ENCODE data around the gene KIF17.

The KIF17 gene

DNA sequence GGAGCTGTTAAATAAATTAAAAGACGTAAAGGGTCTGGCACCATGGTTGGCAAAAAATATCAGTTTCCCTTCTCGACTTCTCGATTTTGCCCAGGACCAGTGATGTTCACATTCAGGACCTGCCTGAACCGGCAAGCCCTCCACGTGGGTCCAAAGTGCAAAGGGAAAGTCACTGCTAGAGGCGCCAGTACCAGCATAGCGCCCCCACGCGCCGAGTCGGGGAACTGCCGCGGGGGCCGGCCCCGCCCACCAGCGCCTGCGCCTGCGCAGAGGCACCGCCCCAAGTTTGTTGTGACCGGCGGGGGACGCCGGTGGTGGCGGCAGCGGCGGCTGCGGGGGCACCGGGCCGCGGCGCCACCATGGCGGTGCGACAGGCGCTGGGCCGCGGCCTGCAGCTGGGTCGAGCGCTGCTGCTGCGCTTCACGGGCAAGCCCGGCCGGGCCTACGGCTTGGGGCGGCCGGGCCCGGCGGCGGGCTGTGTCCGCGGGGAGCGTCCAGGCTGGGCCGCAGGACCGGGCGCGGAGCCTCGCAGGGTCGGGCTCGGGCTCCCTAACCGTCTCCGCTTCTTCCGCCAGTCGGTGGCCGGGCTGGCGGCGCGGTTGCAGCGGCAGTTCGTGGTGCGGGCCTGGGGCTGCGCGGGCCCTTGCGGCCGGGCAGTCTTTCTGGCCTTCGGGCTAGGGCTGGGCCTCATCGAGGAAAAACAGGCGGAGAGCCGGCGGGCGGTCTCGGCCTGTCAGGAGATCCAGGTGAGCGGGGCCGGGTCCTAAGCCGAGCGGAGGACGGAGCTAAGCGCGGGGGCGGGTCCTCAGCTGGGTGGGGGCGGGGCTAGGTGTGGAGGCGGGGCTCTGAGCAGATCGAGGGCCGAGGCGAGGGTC, 84.4 kb downstream of the KIF17 start, which contains the start of gene PINK1:
PINK1 (plus strand) TSS at position 269 of the 875 bp plus-strand sequence; CDS start at position 360, 91 bp downstream.
- peaks cover 4% of the 10 kb centered on the region for H3K27me3 Mint-ChIP-seq (ENCODE audit: low read depth)
- H3K36me3 Mint-ChIP-seq (ENCODE audit: low read depth), result no peaks in the 10 kb centered on the region
- peak within 1 kb of the TSS; percentile 81 for H3K4me3 Mint-ChIP-seq
- H3K4me1 Mint-ChIP-seq (ENCODE audit: low read depth), result peaks cover 9% of the 10 kb centered on the region
- peak within 1 kb of the TSS; percentile 36 for H3K27ac Mint-ChIP-seq
- H3K9me3 Mint-ChIP-seq, result no peaks in the 10 kb centered on the region

DNA sequence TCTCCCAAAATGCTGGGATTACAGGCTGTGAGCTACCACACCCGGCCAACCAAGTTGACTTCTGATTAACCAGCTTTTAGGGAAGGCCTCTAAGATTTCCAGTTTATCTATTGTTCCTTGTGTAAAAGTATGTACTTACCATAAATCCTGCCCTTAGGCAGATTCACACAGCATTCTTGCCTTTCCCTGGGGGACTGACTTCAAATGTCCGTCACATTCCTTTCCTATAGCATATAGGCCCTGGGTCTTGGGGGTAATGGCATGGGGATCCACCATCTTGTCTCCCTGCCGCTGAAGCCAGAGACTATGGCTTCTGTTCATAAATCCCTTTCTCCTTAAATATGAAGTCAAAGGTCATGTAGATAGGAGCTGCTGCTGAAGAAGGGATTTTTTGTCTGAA, 85.4 kb downstream of the KIF17 start:
- Mint-ChIP-seq H3K27me3 (ENCODE audit: low read depth) (peaks cover 4% of the 10 kb centered on the region), H3K4me3 (peak overlapping the region; percentile 70), H3K4me1 (ENCODE audit: low read depth) (peaks cover 9% of the 10 kb centered on the region), H3K27ac (no peak overlapping the region), H3K36me3 (ENCODE audit: low read depth) (no peaks in the 10 kb centered on the region), H3K9me3 (no peaks in the 10 kb centered on the region)

DNA sequence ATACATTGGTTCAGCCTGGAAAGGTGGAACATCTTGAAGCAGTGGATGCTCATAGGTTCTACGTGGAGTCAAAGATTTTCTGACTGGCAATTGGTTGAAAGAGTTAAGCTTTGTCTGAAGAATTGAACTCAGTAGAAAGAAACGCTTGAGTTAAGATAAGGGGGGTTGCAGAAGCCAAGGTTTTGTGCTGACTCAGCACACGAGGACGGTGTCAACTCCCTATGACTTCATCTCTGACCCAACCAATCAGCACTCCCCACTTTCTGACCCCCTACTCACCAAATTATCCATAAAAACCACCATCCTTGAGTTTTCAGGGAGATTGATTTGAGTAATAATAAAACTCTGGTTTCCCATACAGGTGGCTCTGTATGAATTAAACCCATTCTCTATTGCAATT, 87.1 kb downstream of the KIF17 start:
- H3K4me1 Mint-ChIP-seq (ENCODE audit: low read depth), result peaks cover 9% of the 10 kb centered on the region
- no peak overlapping the region for H3K4me3 Mint-ChIP-seq
- no peaks in the 10 kb centered on the region for H3K9me3 Mint-ChIP-seq
- H3K27ac Mint-ChIP-seq, result no peak overlapping the region
- H3K27me3 Mint-ChIP-seq (ENCODE audit: low read depth), result peaks cover 6% of the 10 kb centered on the region
- H3K36me3 Mint-ChIP-seq (ENCODE audit: low read depth), result no peaks in the 10 kb centered on the region

DNA sequence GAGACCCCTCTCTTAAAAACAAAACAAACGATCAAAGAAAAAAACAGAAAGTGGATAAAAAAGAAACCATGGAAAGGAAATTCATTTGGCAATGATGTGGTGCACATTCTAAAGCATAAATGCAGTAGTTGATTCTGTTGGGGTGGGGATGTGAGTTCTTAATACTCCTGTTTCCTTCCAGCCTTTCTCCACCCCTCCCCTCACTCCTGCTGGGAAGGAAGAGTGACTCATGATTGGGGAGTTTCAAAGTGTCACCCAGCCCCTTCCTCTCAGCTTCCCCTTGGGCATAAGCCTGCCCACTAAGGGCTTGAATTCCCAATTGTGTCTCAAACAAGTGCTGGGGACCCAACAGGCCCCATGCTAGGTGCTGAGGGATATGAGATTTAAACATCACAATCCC, 91.3 kb downstream of the KIF17 start:
- Mint-ChIP-seq H3K27ac (no peak overlapping the region), H3K4me3 (no peak overlapping the region), H3K27me3 (ENCODE audit: low read depth) (peaks cover 8% of the 10 kb centered on the region), H3K4me1 (ENCODE audit: low read depth) (no peaks in the 10 kb centered on the region), H3K36me3 (ENCODE audit: low read depth) (no peaks in the 10 kb centered on the region), H3K9me3 (no peaks in the 10 kb centered on the region)

DNA sequence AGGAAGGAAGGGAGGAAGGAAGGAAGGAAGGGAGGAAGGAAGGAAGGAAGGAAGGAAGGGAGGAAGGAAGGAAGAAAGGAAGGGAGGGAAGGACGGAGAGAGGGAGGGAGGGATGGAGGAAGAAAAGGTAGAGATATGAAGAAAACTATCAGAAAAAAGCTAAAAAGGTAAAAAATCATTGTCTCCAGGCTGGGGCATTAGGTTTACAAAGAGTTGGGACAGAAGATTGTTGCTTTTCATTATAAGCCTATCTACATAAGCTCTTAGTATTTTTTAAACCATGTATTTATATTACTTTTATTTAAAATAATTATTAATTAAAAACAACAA, 91.7 kb downstream of the KIF17 start:
- Mint-ChIP-seq H3K27me3 (ENCODE audit: low read depth) (peaks cover 8% of the 10 kb centered on the region), H3K9me3 (no peaks in the 10 kb centered on the region), H3K27ac (no peak overlapping the region), H3K4me1 (ENCODE audit: low read depth) (no peaks in the 10 kb centered on the region), H3K4me3 (no peak overlapping the region), H3K36me3 (ENCODE audit: low read depth) (no peaks in the 10 kb centered on the region)

DNA sequence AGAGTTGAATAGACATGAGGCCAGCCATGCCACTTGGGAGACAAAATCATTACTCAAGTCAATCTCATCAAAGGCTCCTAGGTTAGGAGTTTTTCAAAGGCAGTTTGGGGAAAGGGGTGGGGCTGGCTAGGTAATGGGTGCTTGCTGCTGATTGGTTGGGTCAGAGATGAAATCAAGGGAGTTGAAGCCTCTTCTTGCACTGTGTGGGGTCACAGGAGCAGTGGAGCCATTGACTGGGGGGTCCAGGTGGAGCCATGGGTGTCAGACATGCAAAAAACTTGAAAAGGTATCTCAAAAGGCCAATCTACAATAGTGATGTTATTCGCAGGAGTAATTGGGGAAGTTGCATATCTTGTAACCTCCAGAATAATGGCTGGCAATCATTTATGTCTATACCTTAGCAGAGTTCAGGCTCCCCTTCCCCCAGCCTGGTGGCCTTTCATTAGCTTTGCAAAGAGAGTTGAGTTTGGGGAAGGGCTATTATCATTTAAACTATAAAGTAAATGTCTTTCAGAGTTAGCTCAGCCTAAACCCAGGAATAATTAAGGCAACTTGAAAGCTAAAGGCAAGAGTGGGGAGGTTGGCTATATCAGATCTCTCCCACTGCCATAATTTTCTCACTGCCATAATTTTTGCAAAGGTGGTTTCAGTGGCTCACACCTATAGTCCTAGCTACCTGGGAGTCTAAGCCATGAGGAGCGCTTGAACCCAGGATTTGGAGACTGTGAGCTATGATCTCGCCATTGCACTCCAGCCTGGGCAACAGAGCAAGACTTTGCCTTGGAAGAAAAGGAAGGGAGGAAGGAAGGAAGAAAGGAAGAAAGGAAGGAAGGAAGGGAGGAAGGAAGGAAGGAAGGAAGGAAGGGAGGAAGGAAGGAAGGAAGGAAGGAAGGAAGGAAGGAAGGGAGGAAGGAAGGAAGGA, 92.4 kb downstream of the KIF17 start:
- H3K36me3 Mint-ChIP-seq (ENCODE audit: low read depth), result no peaks in the 10 kb centered on the region
- H3K9me3 Mint-ChIP-seq, result no peaks in the 10 kb centered on the region
- H3K27me3 Mint-ChIP-seq (ENCODE audit: low read depth), result peaks cover 8% of the 10 kb centered on the region
- H3K4me3 Mint-ChIP-seq, result no peak overlapping the region
- H3K4me1 Mint-ChIP-seq (ENCODE audit: low read depth), result no peaks in the 10 kb centered on the region
- H3K27ac Mint-ChIP-seq, result no peak overlapping the region

DNA sequence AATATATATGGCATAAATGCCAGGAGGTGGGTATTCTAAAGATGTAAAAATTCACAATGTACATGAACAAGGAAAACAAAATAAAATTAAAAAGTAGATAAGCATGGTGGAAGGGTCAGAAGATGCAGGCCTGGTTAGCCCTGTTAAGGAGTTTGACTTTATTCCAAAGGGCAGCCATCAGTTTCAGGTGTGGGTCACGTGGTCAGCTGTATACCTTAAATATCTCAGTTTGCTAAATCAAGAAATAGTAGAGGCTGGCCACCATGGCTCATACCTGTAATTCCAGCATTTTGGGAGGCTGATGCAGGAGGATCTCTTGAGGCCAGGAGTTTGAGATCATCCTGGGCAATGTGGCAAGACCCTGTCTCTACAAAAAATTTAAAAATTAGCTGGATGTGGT, 93.1 kb downstream of the KIF17 start:
- no peak overlapping the region for H3K4me3 Mint-ChIP-seq
- H3K9me3 Mint-ChIP-seq, result no peaks in the 10 kb centered on the region
- no peaks in the 10 kb centered on the region for H3K4me1 Mint-ChIP-seq (ENCODE audit: low read depth)
- peaks cover 8% of the 10 kb centered on the region for H3K27me3 Mint-ChIP-seq (ENCODE audit: low read depth)
- H3K27ac Mint-ChIP-seq, result no peak overlapping the region
- H3K36me3 Mint-ChIP-seq (ENCODE audit: low read depth), result no peaks in the 10 kb centered on the region

DNA sequence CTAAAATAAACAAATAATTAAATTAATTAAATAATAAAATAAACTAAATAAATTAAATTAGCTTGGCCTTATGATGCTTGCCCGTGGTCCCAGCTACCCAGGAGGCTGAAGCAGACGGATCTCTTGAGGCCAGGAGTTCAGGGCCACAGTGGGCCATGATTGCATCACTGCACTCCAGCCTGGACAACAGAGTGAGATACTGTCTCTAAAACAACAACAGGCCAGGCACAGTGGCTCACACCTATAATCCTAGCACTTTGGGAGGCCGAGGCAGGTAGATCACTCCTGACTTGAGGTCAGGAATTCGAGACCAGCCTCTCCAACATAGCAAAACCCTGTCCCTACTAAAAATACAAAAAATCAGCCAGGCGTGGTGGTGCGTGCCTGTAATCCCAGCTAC, 96.8 kb downstream of the KIF17 start:
- H3K36me3 Mint-ChIP-seq (ENCODE audit: low read depth), result no peaks in the 10 kb centered on the region
- peaks cover 4% of the 10 kb centered on the region for H3K27me3 Mint-ChIP-seq (ENCODE audit: low read depth)
- H3K4me1 Mint-ChIP-seq (ENCODE audit: low read depth), result no peaks in the 10 kb centered on the region
- no peak overlapping the region for H3K27ac Mint-ChIP-seq
- no peaks in the 10 kb centered on the region for H3K9me3 Mint-ChIP-seq
- no peak overlapping the region for H3K4me3 Mint-ChIP-seq

DNA sequence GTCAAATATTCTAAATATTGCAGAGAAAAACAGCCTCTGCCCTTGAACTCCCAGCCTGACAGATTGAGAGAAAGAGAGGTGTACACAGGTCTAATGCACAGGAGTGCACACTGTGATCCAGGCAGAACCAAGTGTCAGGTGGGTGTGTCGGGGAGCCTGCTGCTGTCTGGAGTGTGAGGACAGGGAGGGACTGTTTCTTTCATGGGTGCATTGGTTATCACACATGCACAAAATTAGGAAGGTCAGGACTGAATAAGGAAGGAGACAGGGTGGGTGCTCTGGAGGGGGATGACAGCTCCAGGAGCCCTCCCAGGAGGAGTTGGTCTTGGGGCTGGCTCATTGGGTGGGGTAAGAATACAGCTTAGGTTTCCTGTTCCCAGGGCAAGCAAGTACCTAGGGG, 97.8 kb downstream of the KIF17 start:
- Mint-ChIP-seq H3K4me3 (no peak overlapping the region), H3K27me3 (ENCODE audit: low read depth) (no peaks in the 10 kb centered on the region), H3K9me3 (no peaks in the 10 kb centered on the region), H3K36me3 (ENCODE audit: low read depth) (no peaks in the 10 kb centered on the region), H3K27ac (no peak overlapping the region), H3K4me1 (ENCODE audit: low read depth) (no peaks in the 10 kb centered on the region)

DNA sequence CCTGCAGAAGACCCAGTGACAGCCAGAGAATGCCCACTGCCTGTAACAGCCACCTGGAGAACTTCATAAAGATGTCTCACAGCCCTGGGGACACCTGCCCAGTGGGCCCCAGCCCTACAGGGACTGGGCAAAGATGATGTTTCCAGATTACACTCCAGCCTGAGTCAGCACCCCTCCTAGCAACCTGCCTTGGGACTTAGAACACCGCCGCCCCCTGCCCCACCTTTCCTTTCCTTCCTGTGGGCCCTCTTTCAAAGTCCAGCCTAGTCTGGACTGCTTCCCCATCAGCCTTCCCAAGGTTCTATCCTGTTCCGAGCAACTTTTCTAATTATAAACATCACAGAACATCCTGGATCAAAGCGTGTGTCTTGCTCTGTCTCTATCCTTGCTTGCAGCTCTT, 99.3 kb downstream of the KIF17 start:
- Mint-ChIP-seq H3K27ac (no peak overlapping the region), H3K4me3 (no peak overlapping the region), H3K4me1 (ENCODE audit: low read depth) (no peaks in the 10 kb centered on the region), H3K9me3 (no peaks in the 10 kb centered on the region), H3K27me3 (ENCODE audit: low read depth) (no peaks in the 10 kb centered on the region), H3K36me3 (ENCODE audit: low read depth) (no peaks in the 10 kb centered on the region)

DNA sequence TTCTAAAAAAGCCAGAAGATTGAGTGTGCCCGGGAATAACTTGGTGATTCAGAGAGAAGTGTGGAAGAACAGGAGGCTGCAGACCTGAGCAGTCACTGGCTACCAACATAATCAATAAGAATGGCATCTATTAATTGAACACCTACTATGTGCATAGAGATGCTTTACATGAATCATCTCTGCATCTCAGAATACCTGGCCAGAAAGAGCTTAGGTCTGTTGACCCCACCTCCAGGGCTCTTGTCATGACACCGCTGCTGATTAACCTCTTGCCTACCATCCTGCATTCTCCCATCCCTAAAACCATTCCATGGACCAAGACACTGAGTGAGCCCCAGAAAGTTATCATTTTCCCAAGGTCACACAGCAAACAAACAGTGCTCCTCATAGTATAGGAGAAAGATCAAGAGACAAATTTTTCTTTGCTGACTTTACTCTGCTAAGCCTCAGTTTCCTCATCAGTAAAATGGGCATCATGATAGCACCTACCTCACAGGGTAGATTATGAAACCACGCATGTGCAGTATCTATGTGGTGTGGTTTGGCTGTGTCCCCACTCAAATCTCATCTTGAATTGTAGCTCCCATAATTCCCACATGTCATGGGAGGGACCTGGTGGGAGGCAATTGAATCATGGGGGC, 100.8 kb downstream of the KIF17 start:
- Mint-ChIP-seq H3K9me3 (no peaks in the 10 kb centered on the region), H3K4me1 (ENCODE audit: low read depth) (no peaks in the 10 kb centered on the region), H3K27me3 (ENCODE audit: low read depth) (no peaks in the 10 kb centered on the region), H3K36me3 (ENCODE audit: low read depth) (no peaks in the 10 kb centered on the region), H3K27ac (no peak overlapping the region), H3K4me3 (no peak overlapping the region)

DNA sequence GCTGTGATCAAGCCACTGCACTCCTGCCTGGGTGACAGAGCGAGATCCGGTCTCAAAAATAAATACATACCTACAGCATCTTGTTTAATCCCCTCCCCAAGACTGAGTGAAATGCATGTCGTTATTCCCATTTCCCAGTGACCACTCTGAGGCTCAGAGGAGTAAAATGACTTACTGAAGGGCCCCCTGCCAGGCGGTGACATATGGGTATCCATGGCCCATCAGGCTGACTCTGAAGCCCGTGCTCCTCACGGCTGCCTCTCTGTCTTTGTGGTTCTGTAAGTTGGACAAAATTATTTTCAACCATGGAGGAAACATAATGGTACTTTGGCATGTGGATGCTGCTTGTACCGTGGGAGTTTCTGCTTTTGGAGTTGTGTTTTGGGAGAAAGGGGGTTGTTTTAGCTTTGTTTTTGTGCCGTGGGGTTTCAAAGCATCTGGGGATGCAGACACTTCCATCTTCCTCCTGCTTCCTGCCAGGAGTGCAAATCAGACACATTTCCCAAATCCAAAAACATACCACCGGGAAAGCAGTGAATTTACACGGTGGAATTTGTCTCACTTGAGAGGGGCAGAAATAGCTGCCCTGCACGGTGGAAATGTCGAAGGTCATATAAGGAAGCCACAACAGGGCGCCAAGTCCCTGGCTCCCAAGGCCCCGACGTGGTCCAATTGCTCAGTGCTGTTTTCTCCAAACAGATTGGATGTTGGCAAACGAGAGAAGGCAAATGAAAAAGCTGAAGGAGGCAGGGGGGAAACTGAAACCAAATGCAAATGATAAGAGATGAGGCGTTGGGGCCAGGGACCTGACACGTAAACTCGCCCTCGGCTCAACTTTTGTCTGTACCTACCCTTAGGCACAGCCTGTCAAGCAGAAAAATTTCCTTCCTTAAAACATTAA, 101.6 kb downstream of the KIF17 start:
- no peak overlapping the region for H3K27ac Mint-ChIP-seq
- H3K27me3 Mint-ChIP-seq (ENCODE audit: low read depth), result no peaks in the 10 kb centered on the region
- no peaks in the 10 kb centered on the region for H3K4me1 Mint-ChIP-seq (ENCODE audit: low read depth)
- no peaks in the 10 kb centered on the region for H3K36me3 Mint-ChIP-seq (ENCODE audit: low read depth)
- no peaks in the 10 kb centered on the region for H3K9me3 Mint-ChIP-seq
- no peak overlapping the region for H3K4me3 Mint-ChIP-seq

DNA sequence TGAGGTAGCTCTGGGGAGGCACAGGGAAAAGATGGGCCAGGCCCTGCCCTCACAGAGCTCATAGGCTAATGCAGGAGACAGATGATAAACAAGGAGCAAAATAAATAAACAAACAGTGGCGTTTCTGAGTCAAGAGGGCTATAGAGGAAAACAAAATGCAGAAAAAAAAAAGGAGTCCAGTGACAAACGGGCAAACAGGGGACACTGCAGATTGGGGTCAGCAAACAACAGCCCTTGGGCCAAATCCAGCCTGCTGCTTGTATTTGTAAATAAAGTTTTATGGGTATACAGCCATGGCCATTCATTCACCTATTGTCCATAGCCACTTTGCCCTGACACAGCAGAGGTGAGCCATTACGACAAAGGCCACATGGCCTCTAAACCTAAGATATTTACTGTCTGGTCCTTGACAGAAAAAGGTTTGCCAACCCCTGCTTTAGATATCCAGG, 103.7 kb downstream of the KIF17 start:
- Mint-ChIP-seq H3K4me3 (no peak overlapping the region), H3K27ac (no peak overlapping the region), H3K4me1 (ENCODE audit: low read depth) (no peaks in the 10 kb centered on the region), H3K9me3 (no peaks in the 10 kb centered on the region), H3K27me3 (ENCODE audit: low read depth) (no peaks in the 10 kb centered on the region), H3K36me3 (ENCODE audit: low read depth) (no peaks in the 10 kb centered on the region)

Measured in T-helper 1 cell treated with Interleukin-12 subunit alpha and Interleukin-12 subunit beta and Interleukin-4 antibody, amounts not matched to agents 30 μg/mL and 1 μg/mL, for 36 hours (primary cell).